ENCODE data around the gene CACNA2D4. TPM values are rescaled to one million over a fixed set of nuclear protein-coding genes. Genes with fewer than 3 reads are reported as not detected.

The CACNA2D4 gene
- total RNA-seq, 4 donors from 2014 or later, result 1.4 to 3.3 (median 3.0) TPM

DNA sequence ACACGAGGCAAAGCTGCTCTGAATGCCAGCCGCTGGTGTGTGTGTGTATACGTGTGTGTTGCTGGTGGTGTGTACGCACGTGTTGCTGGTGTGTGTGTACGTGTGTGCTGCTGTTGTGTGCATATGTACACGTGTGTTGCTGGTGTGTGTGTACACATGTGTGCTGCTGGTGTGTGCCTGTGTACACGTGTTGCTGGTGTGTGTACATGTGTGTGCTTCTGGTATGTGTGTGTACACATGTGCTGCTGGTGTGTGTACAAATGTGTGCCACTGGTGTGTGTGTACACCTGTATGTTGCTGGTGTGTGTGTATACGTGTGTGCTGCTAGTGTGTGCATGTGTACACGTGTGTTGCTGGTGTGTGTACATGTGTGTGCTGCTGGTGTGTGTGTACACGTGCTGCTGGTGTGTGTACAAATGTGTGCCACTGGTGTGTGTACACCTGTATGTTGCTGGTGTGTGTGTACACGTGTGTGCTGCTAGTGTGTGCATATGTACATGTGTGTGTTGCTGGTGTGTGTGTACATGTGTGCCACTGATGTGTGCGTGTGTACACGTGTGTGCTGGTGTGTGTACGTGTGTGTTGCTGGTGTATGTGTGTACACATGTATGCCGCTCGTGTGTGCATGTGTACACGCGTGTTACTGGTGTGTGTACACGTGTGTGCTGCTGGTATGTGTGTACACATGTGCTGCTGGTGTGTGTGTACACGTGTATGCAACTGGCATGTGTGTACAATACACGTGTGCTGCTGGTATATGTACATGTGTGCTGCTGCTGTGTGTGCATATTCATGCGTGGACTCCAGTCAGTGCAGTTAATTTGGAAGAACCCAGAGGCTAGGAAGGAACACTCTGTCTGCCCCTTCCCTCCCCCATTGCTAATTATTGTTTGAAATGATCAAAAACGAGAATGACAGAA is 47.2 kb downstream of the CACNA2D4 start:
- H3K36me3 ChIP-seq, result no peaks in the 10 kb centered on the region
- no peak for ATAC-seq
- H3K27me3 ChIP-seq, result peaks cover 11% of the 10 kb centered on the region
- no peak overlapping the region for H3K27ac ChIP-seq
- WGBS, 2 donors (ENCODE audit: low coverage in 1 of 2), result 82 to 86% methylated on average over 9 to 17 of the region's 24 CpGs
- H3K4me1 ChIP-seq, result no peaks in the 10 kb centered on the region
- no peak for TF ChIP-seq EP300 (IDR thresholded peaks at IDR 0.05)
- TF ChIP-seq, protein P1, sequence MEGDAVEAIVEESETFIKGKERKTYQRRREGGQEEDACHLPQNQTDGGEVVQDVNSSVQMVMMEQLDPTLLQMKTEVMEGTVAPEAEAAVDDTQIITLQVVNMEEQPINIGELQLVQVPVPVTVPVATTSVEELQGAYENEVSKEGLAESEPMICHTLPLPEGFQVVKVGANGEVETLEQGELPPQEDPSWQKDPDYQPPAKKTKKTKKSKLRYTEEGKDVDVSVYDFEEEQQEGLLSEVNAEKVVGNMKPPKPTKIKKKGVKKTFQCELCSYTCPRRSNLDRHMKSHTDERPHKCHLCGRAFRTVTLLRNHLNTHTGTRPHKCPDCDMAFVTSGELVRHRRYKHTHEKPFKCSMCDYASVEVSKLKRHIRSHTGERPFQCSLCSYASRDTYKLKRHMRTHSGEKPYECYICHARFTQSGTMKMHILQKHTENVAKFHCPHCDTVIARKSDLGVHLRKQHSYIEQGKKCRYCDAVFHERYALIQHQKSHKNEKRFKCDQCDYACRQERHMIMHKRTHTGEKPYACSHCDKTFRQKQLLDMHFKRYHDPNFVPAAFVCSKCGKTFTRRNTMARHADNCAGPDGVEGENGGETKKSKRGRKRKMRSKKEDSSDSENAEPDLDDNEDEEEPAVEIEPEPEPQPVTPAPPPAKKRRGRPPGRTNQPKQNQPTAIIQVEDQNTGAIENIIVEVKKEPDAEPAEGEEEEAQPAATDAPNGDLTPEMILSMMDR (IDR thresholded peaks at IDR 0.05), result no peak
- no peak for TF ChIP-seq POLR2AphosphoS5 (IDR thresholded peaks at IDR 0.05)
- TF ChIP-seq POLR2A (IDR thresholded peaks at IDR 0.05), result no peak
- peaks cover 0 to 14% (median 0%) of the 10 kb centered on the region in 3 donors for H3K9me3 ChIP-seq
- H3K4me3 ChIP-seq, result no peak overlapping the region

DNA sequence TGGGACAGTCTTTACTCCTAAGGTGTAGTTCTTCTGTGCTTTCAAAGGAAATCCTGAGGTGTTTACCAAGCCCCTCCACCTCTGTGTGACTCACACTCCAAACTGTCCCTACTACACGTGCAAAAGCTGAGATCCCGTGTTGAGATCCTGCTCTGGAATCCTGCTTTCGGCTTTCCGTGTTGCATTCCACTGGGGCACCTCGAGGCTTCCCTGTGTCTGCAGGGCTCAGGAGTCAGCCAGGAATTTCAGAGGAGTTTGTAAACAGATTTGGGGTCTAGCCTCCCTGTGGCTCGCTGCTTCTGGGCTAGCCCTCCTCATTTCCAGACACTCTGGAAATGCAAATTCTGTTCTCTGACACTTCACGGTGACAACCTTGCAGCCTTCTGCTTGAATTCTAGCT is 48.4 kb downstream of the CACNA2D4 start:
- no peaks in the 10 kb centered on the region for H3K36me3 ChIP-seq
- H3K9me3 ChIP-seq, result peaks cover 0 to 14% (median 0%) of the 10 kb centered on the region in 3 donors
- no peak overlapping the region for H3K27ac ChIP-seq
- peaks cover 14% of the 10 kb centered on the region for H3K27me3 ChIP-seq
- no peaks in the 10 kb centered on the region for H3K4me1 ChIP-seq
- WGBS, 2 donors (ENCODE audit: low coverage in 1 of 2), result 45 to 67% methylated on average over 1 to 5 of the region's 7 CpGs
- no peak overlapping the region for H3K4me3 ChIP-seq
- TF ChIP-seq POLR2AphosphoS5 (IDR thresholded peaks at IDR 0.05), result no peak
- no peak for TF ChIP-seq EP300 (IDR thresholded peaks at IDR 0.05)
- TF ChIP-seq, protein P1 (IDR thresholded peaks at IDR 0.05), result no peak
- TF ChIP-seq POLR2A (IDR thresholded peaks at IDR 0.05), result no peak
- ATAC-seq, result no peak

DNA sequence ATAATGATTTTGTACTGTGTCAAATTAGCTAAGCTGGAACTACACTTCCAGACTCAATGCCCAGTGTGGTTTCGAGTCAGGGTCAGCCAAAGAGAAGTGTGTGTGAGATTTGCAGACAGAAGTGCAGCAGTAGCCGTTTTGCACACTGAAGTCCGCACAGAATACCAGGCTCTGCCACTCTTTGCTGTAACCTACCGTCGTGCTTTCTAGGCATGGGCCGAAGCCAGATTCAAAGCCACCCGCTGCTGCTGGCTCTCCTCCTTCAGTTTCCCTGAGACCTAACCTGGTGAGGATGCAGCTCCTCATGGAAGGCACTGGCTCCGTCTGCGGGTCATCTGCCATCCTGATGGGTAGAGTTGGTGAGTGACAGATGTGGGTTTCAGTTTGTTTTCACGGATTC is 49.3 kb downstream of the CACNA2D4 start:
- ATAC-seq, result no peak

DNA sequence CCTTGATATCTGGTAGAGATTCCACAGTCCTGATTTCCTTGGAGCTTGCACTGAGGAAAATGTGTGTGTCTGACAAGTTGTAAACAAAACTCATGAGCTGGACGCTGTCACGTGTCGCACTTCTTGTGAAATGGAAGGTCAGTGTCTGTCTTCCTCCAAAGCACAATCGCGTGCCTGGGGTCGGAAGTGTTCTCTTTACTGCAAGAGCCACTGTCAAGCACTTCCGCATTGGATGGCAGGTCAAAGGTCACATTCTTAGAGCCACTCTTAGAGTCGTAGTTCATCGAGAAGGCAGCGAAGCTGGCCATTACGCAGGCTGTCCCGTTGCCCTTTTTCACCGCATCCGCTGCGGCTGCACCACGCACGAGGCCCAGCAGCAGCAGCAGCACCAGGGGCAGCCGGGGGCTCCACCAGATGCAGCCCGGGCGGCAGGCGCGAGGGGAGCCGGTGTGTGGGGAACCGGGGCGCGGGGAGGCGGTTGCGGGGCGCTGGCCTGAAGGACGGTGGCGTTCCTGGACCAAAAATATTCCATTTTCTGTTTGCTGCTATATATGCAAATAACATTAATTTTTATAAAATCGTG is 53.1 kb downstream of the CACNA2D4 start:
- no peak for ATAC-seq
- Histone ChIP-seq H3K36me3 (no peaks in the 10 kb centered on the region), H3K27me3 (peaks cover 23% of the 10 kb centered on the region), H3K4me3 (no peak overlapping the region), H3K27ac (no peak overlapping the region), H3K4me1 (no peaks in the 10 kb centered on the region), H3K9me3 (peaks cover 0 to 14% (median 0%) of the 10 kb centered on the region in 3 donors)
- TF ChIP-seq, protein P1 (IDR thresholded peaks at IDR 0.05), result no peak
- TF ChIP-seq POLR2A (IDR thresholded peaks at IDR 0.05) (no peak), POLR2AphosphoS5 (IDR thresholded peaks at IDR 0.05) (no peak), EP300 (IDR thresholded peaks at IDR 0.05) (no peak)
- 77 to 99% methylated on average over 10 to 25 of the region's 32 CpGs for WGBS, 2 donors (ENCODE audit: low coverage in 1 of 2)

More for the DNA sequence above, 49.3 kb downstream of the CACNA2D4 start:
- Histone ChIP-seq H3K9me3 (peaks cover 0 to 14% (median 0%) of the 10 kb centered on the region in 3 donors), H3K36me3 (no peaks in the 10 kb centered on the region), H3K4me3 (no peak overlapping the region), H3K4me1 (no peaks in the 10 kb centered on the region), H3K27me3 (peaks cover 23% of the 10 kb centered on the region), H3K27ac (no peak overlapping the region)
- WGBS, 2 donors (ENCODE audit: low coverage in 1 of 2), result 86 to 98% methylated on average over 5 to 10 of the region's 10 CpGs
- TF ChIP-seq, protein P1 (IDR thresholded peaks at IDR 0.05), result no peak
- TF ChIP-seq EP300 (IDR thresholded peaks at IDR 0.05) (no peak), POLR2A (IDR thresholded peaks at IDR 0.05) (no peak), POLR2AphosphoS5 (IDR thresholded peaks at IDR 0.05) (no peak)

All from gastroesophageal sphincter (tissue), 4 donors.